ENCODE data around the gene CABP1. TPM values are rescaled to one million over a fixed set of nuclear protein-coding genes. Genes with fewer than 3 reads are reported as not detected.
A peak's percentile ranks its signal among the peaks of the same experiment; 100 is the strongest.

CABP1 gene
- total and polyA plus RNA-seq, 4 donors = 0.13 to 0.63 (median 0.48) TPM

DNA sequence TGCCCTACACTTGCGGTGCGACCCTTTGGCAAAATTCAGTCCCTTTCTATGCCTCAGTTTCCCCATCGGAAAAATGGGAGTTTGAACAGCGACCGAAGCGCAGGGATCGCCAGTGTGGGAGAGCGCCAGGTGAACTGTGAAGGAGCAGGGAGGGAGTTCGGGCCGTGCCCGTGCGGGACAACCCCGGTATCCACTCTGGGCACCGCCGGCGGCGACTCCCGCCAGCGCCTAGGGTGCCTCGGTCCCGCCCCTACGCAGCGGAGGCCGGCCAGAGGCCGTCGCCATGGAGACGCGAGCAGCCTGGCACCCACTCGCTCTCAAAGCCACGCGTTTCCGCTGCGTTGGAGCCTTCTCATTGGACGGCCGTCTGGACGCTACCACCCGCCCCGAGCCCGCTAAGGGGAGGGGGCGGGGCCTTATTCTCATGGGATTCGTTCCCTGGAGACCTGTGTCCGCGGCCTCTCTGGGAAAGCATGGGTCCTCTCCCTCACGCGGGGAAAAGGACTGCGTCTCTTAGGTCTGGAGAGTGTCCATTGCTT is 45.8 kb downstream of the CABP1 start:
- Histone ChIP-seq H3K27me3 (ENCODE audit: control insufficient read depth in 3 of 3, insufficient read depth in 3 of 3, low read length in 2 of 3) (no peaks in the 10 kb centered on the region), H3K4me3 (peak overlapping the region; percentile 48), H3K9ac (ENCODE audit: insufficient read depth in 1 of 2, low read length in 2 of 2) (peak overlapping the region in 1 of 2 donors; percentile 75), H3K4me1 (ENCODE audit: control insufficient read depth in 5 of 5, insufficient read depth in 5 of 5, low read length in 5 of 5) (peaks cover 7 to 37% (median 20%) of the 10 kb centered on the region in 5 donors), H3K9me3 (ENCODE audit: control insufficient read depth in 4 of 4, insufficient read depth in 3 of 4, low read length in 3 of 4) (no peaks in the 10 kb centered on the region), H3K27ac (ENCODE audit: low read depth in 1 of 2, low read length in 1 of 2) (peak overlapping the region; percentile 91), H3K36me3 (ENCODE audit: control insufficient read depth in 4 of 4, insufficient read depth in 4 of 4, low read length in 4 of 4) (no peaks in the 10 kb centered on the region)
- 0% methylated on average over 46 of the region's 46 CpGs for WGBS, 2 donors
- peak; percentile 98 to 99 (median 99) for DNase-seq
- TF ChIP-seq, protein P1, sequence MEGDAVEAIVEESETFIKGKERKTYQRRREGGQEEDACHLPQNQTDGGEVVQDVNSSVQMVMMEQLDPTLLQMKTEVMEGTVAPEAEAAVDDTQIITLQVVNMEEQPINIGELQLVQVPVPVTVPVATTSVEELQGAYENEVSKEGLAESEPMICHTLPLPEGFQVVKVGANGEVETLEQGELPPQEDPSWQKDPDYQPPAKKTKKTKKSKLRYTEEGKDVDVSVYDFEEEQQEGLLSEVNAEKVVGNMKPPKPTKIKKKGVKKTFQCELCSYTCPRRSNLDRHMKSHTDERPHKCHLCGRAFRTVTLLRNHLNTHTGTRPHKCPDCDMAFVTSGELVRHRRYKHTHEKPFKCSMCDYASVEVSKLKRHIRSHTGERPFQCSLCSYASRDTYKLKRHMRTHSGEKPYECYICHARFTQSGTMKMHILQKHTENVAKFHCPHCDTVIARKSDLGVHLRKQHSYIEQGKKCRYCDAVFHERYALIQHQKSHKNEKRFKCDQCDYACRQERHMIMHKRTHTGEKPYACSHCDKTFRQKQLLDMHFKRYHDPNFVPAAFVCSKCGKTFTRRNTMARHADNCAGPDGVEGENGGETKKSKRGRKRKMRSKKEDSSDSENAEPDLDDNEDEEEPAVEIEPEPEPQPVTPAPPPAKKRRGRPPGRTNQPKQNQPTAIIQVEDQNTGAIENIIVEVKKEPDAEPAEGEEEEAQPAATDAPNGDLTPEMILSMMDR (IDR thresholded peaks at IDR 0.05; ENCODE audit: control extremely low read depth, extremely low read depth) = no peak
- ATAC-seq (ENCODE audit: insufficient read depth, low FRiP score) = peak; percentile 89

DNA sequence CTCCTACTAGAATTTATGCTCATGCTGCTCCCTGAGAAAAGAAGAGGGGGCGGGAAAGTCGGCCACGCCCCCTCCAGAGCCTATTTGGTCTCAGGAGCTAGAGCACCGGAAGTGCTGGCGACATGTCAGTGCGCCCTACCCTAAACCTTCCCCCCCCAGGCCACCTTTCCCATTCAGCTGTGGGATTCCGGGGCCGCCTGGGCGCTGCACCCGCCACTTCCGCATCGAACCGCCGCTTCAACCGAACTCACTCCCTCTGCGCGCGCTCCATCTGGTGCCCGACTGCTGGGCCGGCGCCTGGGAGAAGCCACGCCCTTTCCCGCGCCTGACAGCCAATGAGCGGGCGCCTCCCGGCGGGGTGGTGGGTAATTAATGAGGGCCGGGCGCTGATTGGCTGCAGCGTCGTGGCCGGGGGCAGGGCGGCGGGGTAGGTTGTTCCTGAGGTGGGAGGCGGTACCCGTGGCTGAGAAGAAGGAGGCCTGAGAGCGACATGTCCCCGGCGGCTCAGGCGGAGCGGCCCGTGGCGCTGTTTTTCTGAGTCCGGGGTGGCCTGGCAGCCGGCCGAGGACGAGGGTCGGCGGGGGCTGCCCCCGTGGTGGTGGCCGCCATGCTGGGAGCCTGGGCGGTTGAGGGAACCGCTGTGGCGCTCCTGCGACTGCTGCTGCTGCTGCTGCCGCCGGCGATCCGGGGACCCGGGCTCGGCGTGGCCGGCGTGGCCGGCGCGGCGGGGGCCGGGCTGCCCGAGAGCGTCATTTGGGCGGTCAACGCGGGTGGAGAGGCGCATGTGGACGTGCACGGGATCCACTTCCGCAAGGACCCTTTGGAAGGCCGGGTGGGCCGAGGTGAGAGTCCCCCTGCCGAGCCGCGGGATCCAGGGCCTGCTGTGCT is 46.5 kb downstream of the CABP1 start, which contains the start of gene MLEC:
MLEC (plus strand) TSS at position 460 of the 888 bp plus-strand sequence; CDS start at position 608, 148 bp downstream.
- H3K36me3 ChIP-seq (ENCODE audit: control insufficient read depth in 4 of 4, insufficient read depth in 4 of 4, low read length in 4 of 4) = no peaks in the 10 kb centered on the region
- peak within 1 kb of the TSS; percentile 91 to 97 for H3K27ac ChIP-seq (ENCODE audit: low read depth in 1 of 2, low read length in 1 of 2)
- no peaks in the 10 kb centered on the region for H3K27me3 ChIP-seq (ENCODE audit: control insufficient read depth in 3 of 3, insufficient read depth in 3 of 3, low read length in 2 of 3)
- peak within 1 kb of the TSS; percentile 66 to 78 for H3K9ac ChIP-seq (ENCODE audit: insufficient read depth in 1 of 2, low read length in 2 of 2)
- peak within 1 kb of the TSS; percentile 89 for H3K4me3 ChIP-seq
- ATAC-seq (ENCODE audit: insufficient read depth, low FRiP score) (peak; percentile 93), DNase-seq (peak; percentile 99)
- TF ChIP-seq, protein P1 (IDR thresholded peaks at IDR 0.05; ENCODE audit: control extremely low read depth, extremely low read depth) = no peak
- no peaks in the 10 kb centered on the region for H3K9me3 ChIP-seq (ENCODE audit: control insufficient read depth in 4 of 4, insufficient read depth in 3 of 4, low read length in 3 of 4)
- WGBS, 2 donors = 1% methylated on average over 65 to 84 of the region's 84 CpGs
- peaks cover 7 to 37% (median 24%) of the 10 kb centered on the region in 5 donors for H3K4me1 ChIP-seq (ENCODE audit: control insufficient read depth in 5 of 5, insufficient read depth in 5 of 5, low read length in 5 of 5)

DNA sequence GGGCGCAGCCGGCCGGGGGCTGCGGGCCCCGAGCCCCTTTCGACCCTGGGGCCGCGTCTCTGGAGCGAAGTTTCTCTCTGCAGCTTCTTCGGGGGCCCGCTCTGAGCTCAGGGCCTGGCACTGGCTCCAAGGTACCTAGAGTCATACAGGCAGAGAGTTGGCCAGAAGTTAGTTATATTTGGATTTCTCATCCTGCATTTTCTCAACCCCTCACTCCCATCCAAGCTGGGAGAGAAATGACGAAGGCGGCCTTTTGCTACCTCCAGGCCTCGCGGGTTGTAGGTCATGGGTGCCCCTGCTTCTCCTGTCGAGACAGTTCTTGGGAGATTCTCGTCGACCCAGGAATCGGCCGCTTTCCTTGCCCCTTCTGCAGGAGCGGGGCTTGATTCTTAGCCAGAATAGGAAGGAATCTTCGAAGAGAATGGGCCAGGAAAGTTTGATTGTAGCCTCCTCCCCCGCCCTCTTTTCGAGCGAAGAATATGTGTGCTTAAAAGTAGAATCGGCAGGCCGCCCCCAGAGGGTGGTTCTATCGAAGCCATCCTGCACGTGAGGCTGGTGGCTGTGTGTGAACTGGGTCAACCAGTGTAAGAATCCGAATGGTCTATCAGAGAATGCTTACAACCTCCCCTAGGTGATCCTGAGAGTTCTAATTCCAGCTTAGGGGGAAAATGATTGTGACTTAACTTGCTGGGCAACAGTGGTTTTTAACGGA is 47.3 kb downstream of the CABP1 start:
- Histone ChIP-seq H3K4me1 (ENCODE audit: control insufficient read depth in 5 of 5, insufficient read depth in 5 of 5, low read length in 5 of 5) (peaks cover 7 to 44% (median 27%) of the 10 kb centered on the region in 5 donors), H3K9me3 (ENCODE audit: control insufficient read depth in 4 of 4, insufficient read depth in 3 of 4, low read length in 3 of 4) (no peaks in the 10 kb centered on the region), H3K36me3 (ENCODE audit: control insufficient read depth in 4 of 4, insufficient read depth in 4 of 4, low read length in 4 of 4) (no peaks in the 10 kb centered on the region), H3K27me3 (ENCODE audit: control insufficient read depth in 3 of 3, insufficient read depth in 3 of 3, low read length in 2 of 3) (no peaks in the 10 kb centered on the region), H3K9ac (ENCODE audit: insufficient read depth in 1 of 2, low read length in 2 of 2) (peak overlapping the region; percentile 66 to 78), H3K27ac (ENCODE audit: low read depth in 1 of 2, low read length in 1 of 2) (peak overlapping the region; percentile 91 to 97), H3K4me3 (peak overlapping the region; percentile 89)
- 0 to 1% methylated on average over 31 of the region's 31 CpGs for WGBS, 2 donors
- no peak for ATAC-seq (ENCODE audit: insufficient read depth, low FRiP score)
- DNase-seq = peak in 2 of 3 donors; percentile 36 to 42
- TF ChIP-seq, protein P1 (IDR thresholded peaks at IDR 0.05; ENCODE audit: control extremely low read depth, extremely low read depth) = no peak

Measured in lung (tissue), 12 donors.